Glutamatergic neuron (in vitro differentiated cells): Measurements from ENCODE around the gene ADAM22. TPM values are rescaled to one million over a fixed set of nuclear protein-coding genes. Genes with fewer than 3 reads are reported as not detected.

ENCODE experiments used
- DNase-seq: peaks from one replicate; pipeline ENCODE4 v3.0.0; 2022
- H3K27ac Mint-ChIP-seq: one replicate; pipeline ENCODE4 v1.8.0; 2020; ENCODE audit warnings: mild to moderate bottlenecking, mixed read lengths, inconsistent platforms; ENCODE audit not compliant: unreplicated experiment
- H3K27me3 Mint-ChIP-seq: one replicate; pipeline ENCODE4 v1.8.0; 2020; ENCODE audit warnings: mild to moderate bottlenecking, moderate library complexity, mixed read lengths, inconsistent platforms; ENCODE audit not compliant: unreplicated experiment
- H3K36me3 Mint-ChIP-seq: one replicate; pipeline ENCODE4 v1.8.0; 2020; ENCODE audit warnings: mild to moderate bottlenecking, mixed read lengths, inconsistent platforms; ENCODE audit not compliant: unreplicated experiment
- H3K4me1 Mint-ChIP-seq: one replicate; pipeline ENCODE4 v1.8.0; 2020; ENCODE audit warnings: mild to moderate bottlenecking, low read depth, mixed read lengths, inconsistent platforms; ENCODE audit not compliant: unreplicated experiment
- H3K4me3 Mint-ChIP-seq: one replicate; pipeline ENCODE4 v1.8.0; 2020; ENCODE audit warnings: mild to moderate bottlenecking, mixed read lengths, inconsistent platforms; ENCODE audit not compliant: unreplicated experiment
- H3K9me3 Mint-ChIP-seq: one replicate; pipeline ENCODE4 v1.8.0; 2020; ENCODE audit warnings: mild to moderate bottlenecking, moderate library complexity, mixed read lengths, inconsistent platforms; ENCODE audit not compliant: unreplicated experiment
- CTCF ChIP-seq: fragments of 200-600 bp; sonication (generic); IDR thresholded peaks from one replicate; pipeline ENCODE4 v1.5.0; 2021; ENCODE audit not compliant: partially characterized antibody, unreplicated experiment
- total RNA-seq: library from RNA; stranded (reverse); fragmentation: NEBNext Ultra II Directional; extraction: Animal tissue kit (Norgen Biotek cat#: 25700); gene quantifications from one replicate; pipeline ENCODE4 v1.2.1, GENCODE V29; 2021; ENCODE audit not compliant: unreplicated experiment

The ADAM22 gene
- total RNA-seq, 1 donor from 2014 or later: 91.9 TPM

DNA sequence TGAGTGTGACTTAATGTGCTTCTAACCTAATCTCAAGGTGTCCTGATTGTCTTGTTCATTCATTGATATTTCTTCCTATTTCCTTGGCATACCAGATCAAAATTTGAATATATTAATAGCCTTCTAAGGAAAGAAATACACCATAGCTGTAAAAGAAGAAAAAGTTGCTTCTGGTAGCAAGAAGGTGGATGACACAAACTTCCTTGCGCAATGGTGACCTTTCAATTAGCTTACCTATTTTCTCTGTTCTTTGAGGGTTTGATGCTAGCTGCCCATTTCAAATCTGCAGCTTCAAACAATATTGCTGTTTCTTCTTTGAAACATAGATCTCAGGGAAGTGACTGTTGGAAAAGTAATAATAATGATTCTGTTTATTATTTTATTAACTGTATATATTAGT is 108.8 kb downstream of the ADAM22 start:
- H3K27ac Mint-ChIP-seq: no peak overlapping the region
- H3K4me3 Mint-ChIP-seq: no peak overlapping the region
- TF ChIP-seq CTCF: no peak
- no peak for DNase-seq
- peaks cover 10% of the 10 kb centered on the region for H3K4me1 Mint-ChIP-seq
- H3K9me3 Mint-ChIP-seq: no peaks in the 10 kb centered on the region
- H3K36me3 Mint-ChIP-seq: no peaks in the 10 kb centered on the region
- peaks cover 3% of the 10 kb centered on the region for H3K27me3 Mint-ChIP-seq

- H3K4me3 Mint-ChIP-seq: no peak overlapping the region
- H3K4me1 Mint-ChIP-seq: peaks cover 8% of the 10 kb centered on the region
- no peaks in the 10 kb centered on the region for H3K36me3 Mint-ChIP-seq
- no peak overlapping the region for H3K27ac Mint-ChIP-seq
- H3K9me3 Mint-ChIP-seq: no peaks in the 10 kb centered on the region
- peaks cover 3% of the 10 kb centered on the region for H3K27me3 Mint-ChIP-seq
- DNase-seq: no peak
- TF ChIP-seq CTCF: no peak
These were observed 110.0 kb downstream of the ADAM22 start for GRCh38 chr7:88044069-88044468.

DNA sequence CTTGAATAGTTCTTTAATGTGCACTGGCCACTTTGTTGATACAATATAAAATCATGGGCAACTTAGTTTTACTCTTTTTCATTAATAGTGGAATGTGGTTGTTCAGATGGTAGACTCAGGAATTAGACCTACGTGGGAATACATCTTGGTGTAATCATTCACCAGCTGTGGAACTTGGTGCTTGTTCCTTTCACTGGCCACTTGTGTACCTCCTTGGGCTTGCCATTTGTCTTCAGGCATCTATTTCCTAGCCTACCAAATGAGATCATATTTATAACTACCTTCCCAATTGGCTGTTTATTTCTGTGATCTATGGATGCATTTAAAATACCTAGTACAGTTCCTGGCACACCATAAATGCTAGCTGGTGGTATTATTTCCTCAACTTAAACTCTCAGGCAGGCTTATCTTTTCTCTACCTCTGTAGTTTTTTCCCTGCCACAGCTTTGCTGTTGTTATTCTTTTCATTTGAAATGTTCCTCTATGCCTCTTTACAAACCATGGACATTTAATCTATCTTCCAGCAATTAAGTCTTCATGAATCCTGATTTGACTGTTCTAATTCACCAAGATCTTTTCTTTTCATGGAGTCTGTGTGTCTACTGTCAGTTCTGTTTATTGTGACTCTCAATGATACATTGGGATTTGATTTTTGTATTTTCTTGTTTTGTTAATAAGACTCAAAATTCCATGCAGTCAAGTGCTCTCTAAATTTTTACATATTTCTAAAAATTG is 113.0 kb downstream of the ADAM22 start:
- TF ChIP-seq CTCF: no peak
- H3K4me1 Mint-ChIP-seq: peaks cover 7% of the 10 kb centered on the region
- H3K9me3 Mint-ChIP-seq: no peaks in the 10 kb centered on the region
- H3K27ac Mint-ChIP-seq: no peak overlapping the region
- H3K4me3 Mint-ChIP-seq: no peak overlapping the region
- H3K36me3 Mint-ChIP-seq: no peaks in the 10 kb centered on the region
- no peak for DNase-seq
- no peaks in the 10 kb centered on the region for H3K27me3 Mint-ChIP-seq

GRCh38 chr7:88057655-88058054 is 123.6 kb downstream of the ADAM22 start:
- no peak for DNase-seq
- Mint-ChIP-seq H3K4me1 (no peaks in the 10 kb centered on the region), H3K27ac (no peak overlapping the region), H3K36me3 (peaks cover 14% of the 10 kb centered on the region), H3K27me3 (no peaks in the 10 kb centered on the region), H3K9me3 (peaks cover 4% of the 10 kb centered on the region), H3K4me3 (no peak overlapping the region)
- no peak for TF ChIP-seq CTCF

DNA sequence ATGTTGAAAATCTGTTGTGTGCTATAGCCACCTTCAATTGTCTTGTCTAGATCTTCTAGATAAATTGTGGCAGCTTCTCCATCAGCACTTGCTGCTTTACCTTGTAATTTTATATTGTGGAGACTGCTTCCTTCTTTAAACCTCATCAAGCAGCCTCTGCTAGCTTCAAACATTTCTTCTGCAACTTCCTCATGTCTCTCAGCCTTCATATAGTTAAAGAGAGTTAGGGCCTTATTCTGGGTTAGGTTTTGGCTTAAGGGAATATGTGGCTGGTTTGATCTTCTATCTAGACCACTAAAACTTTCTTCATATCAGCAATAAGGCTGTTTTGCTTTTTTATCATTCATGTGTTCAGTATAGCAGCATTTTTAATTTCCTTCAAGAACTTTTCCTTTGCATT is 128.2 kb downstream of the ADAM22 start:
- no peaks in the 10 kb centered on the region for H3K27me3 Mint-ChIP-seq
- peaks cover 16% of the 10 kb centered on the region for H3K36me3 Mint-ChIP-seq
- no peak for TF ChIP-seq CTCF
- H3K9me3 Mint-ChIP-seq: peaks cover 4% of the 10 kb centered on the region
- no peak overlapping the region for H3K27ac Mint-ChIP-seq
- H3K4me1 Mint-ChIP-seq: peaks cover 3% of the 10 kb centered on the region
- no peak for DNase-seq
- no peak overlapping the region for H3K4me3 Mint-ChIP-seq
